ENCODE results near the gene SDCCAG8.
A peak's percentile ranks its signal among the peaks of the same experiment; 100 is the strongest.

Gene SDCCAG8

DNA sequence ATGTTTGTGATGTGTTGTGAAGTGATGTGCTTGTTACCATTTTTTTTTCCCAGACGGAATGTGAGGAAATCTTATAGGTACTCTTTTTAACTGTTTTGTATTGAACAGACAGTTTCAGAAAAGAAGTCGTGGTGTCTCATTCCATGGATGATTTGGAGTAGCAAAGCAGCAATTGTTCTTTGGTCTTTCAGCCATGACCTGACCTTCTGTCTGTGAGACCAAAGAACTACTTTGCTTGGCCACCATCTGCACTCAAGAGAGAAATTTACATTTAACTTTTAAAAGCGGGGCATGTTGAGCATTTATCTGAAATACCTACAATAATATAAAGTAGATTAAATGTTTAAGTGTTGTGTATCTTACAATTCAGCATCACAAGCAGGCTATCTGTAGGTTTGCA lies 90.2 kb downstream of the SDCCAG8 start:
- CTCF ChIA-PET = interaction anchor here (0.7 to 1.5 kb wide), 5 partner anchors 35 to 403 kb away, joined by 4 to 5 read pairs (median 4); no protein-coding TSS in a partner anchor
- H3K36me3 ChIP-seq (ENCODE audit: control insufficient read depth in 2 of 2, insufficient read depth in 1 of 2, low read length in 2 of 2) = peaks cover 6 to 9% of the 10 kb centered on the region in 2 experiments; a peak in 2 of 3 replicates
- H3K9me3 ChIP-seq (ENCODE audit: control insufficient read depth, insufficient read depth, low read depth, low read length) = no peaks in the 10 kb centered on the region
- H3K4me1 ChIP-seq (ENCODE audit: control insufficient read depth, insufficient read depth, low read length) = no peaks in the 10 kb centered on the region
- no peak overlapping the region for H3K4me3 ChIP-seq (ENCODE audit: low read depth, low read length)
- H3K27ac ChIP-seq (ENCODE audit: extremely low read depth, low read depth, low read length) = no peak overlapping the region
- TF ChIP-seq ZBTB20 (tag by site-specific recombination; IDR thresholded peaks at IDR 0.05) = no peak
- POLR2A ChIA-PET = no interaction called here

- CTCF ChIA-PET = interaction anchor here (0.7 to 1.5 kb wide), 3 partner anchors 35 to 402 kb away, joined by 4 to 5 read pairs (median 4); no protein-coding TSS in a partner anchor
- no peaks in the 10 kb centered on the region for H3K9me3 ChIP-seq (ENCODE audit: control insufficient read depth, insufficient read depth, low read depth, low read length)
- POLR2A ChIA-PET = no interaction called here
- peaks cover 5 to 12% of the 10 kb centered on the region in 2 experiments; a peak in 2 of 3 replicates for H3K36me3 ChIP-seq (ENCODE audit: control insufficient read depth in 2 of 2, insufficient read depth in 1 of 2, low read length in 2 of 2)
- no peaks in the 10 kb centered on the region for H3K4me1 ChIP-seq (ENCODE audit: control insufficient read depth, insufficient read depth, low read length)
- H3K27ac ChIP-seq (ENCODE audit: extremely low read depth, low read depth, low read length) = no peak overlapping the region
- TF ChIP-seq, protein P1, sequence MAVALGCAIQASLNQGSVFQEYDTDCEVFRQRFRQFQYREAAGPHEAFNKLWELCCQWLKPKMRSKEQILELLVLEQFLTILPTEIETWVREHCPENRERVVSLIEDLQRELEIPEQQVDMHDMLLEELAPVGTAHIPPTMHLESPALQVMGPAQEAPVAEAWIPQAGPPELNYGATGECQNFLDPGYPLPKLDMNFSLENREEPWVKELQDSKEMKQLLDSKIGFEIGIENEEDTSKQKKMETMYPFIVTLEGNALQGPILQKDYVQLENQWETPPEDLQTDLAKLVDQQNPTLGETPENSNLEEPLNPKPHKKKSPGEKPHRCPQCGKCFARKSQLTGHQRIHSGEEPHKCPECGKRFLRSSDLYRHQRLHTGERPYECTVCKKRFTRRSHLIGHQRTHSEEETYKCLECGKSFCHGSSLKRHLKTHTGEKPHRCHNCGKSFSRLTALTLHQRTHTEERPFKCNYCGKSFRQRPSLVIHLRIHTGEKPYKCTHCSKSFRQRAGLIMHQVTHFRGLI (tag by site-specific recombination; IDR thresholded peaks at IDR 0.05) = no peak
- TF ChIP-seq ZNF837 (tag by site-specific recombination; IDR thresholded peaks at IDR 0.05) (no peak), ZNF174 (tag by site-specific recombination; IDR thresholded peaks at IDR 0.05) (no peak), ZNF529 (tag by site-specific recombination; IDR thresholded peaks at IDR 0.05; ENCODE audit: insufficient replicate concordance) (no peak), BCL11B (tag by site-specific recombination; IDR thresholded peaks at IDR 0.05; ENCODE audit: low read depth) (no peak), ZBTB7A (tag by site-specific recombination; IDR thresholded peaks at IDR 0.05; ENCODE audit: low read depth) (no peak), ZNF610 (tag by site-specific recombination; IDR thresholded peaks at IDR 0.05; ENCODE audit: borderline replicate concordance) (no peak), ZNF768 (tag by site-specific recombination; IDR thresholded peaks at IDR 0.05) (no peak), ZNF624 (tag by site-specific recombination; IDR thresholded peaks at IDR 0.05) (no peak), PRDM1 (tag by site-specific recombination; IDR thresholded peaks at IDR 0.05) (no peak), ZNF704 (tag by site-specific recombination; IDR thresholded peaks at IDR 0.05) (no peak), ZXDB (tag by site-specific recombination; IDR thresholded peaks at IDR 0.05) (no peak), ZNF23 (tag by site-specific recombination; IDR thresholded peaks at IDR 0.05; ENCODE audit: borderline replicate concordance) (no peak), ZNF248 (tag by site-specific recombination; IDR thresholded peaks at IDR 0.05) (no peak)
- TF ChIP-seq, protein P2, sequence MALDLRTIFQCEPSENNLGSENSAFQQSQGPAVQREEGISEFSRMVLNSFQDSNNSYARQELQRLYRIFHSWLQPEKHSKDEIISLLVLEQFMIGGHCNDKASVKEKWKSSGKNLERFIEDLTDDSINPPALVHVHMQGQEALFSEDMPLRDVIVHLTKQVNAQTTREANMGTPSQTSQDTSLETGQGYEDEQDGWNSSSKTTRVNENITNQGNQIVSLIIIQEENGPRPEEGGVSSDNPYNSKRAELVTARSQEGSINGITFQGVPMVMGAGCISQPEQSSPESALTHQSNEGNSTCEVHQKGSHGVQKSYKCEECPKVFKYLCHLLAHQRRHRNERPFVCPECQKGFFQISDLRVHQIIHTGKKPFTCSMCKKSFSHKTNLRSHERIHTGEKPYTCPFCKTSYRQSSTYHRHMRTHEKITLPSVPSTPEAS (tag by site-specific recombination; IDR thresholded peaks at IDR 0.05) = no peak
- no peak overlapping the region for H3K4me3 ChIP-seq (ENCODE audit: low read depth, low read length)
These were observed 90.6 kb downstream of the SDCCAG8 start for GRCh38 chr1:243346468-243346867.

- H3K9me3 ChIP-seq (ENCODE audit: control insufficient read depth, insufficient read depth, low read depth, low read length) = no peaks in the 10 kb centered on the region
- CTCF ChIA-PET = no interaction called here
- no peak overlapping the region for H3K4me3 ChIP-seq (ENCODE audit: low read depth, low read length)
- no peaks in the 10 kb centered on the region for H3K4me1 ChIP-seq (ENCODE audit: control insufficient read depth, insufficient read depth, low read length)
- no peak for TF ChIP-seq ZNF37A (tag by site-specific recombination; IDR thresholded peaks at IDR 0.05)
- TF ChIP-seq KLF1 (tag by site-specific recombination; IDR thresholded peaks at IDR 0.05) = peak; percentile 61
- peaks cover 0 to 12% of the 10 kb centered on the region in 2 experiments; a peak in 2 of 3 replicates for H3K36me3 ChIP-seq (ENCODE audit: control insufficient read depth in 2 of 2, insufficient read depth in 1 of 2, low read length in 2 of 2)
- H3K27ac ChIP-seq (ENCODE audit: extremely low read depth, low read depth, low read length) = no peak overlapping the region
- POLR2A ChIA-PET = no interaction called here
These were observed 92.5 kb downstream of the SDCCAG8 start for GRCh38 chr1:243348331-243348730.

Measured in HEK293 (cell line).